Stimulated activated CD8-positive, alpha-beta memory T cell treated with anti-CD3 and anti-CD28 coated beads, Interleukin-7, amount 100 ng/mL, for 4 hours (primary cell): Measurements from ENCODE around the gene CSPG4.
"Not testable (repeated sequence)": the region's sequence is repeated elsewhere in the genome, so short reads cannot be mapped to it uniquely, and the experiment has no call there.

Experiments
- DNase-seq, 2 donors: peaks; one replicate each; pipeline ENCODE4 v3.0.0-alpha.2; 2020; ENCODE audit warnings: low read depth in 2 of 2

Gene CSPG4

GRCh38 chr15:75688278-75688557, 24.4 kb downstream of the CSPG4 start:
- no peak for DNase-seq

GRCh38 chr15:75687486-75688277, 25.0 kb downstream of the CSPG4 start:
- DNase-seq = no peak

- DNase-seq = peak; percentile 40 to 47
These were observed 26.4 kb downstream of the CSPG4 start for GRCh38 chr15:75686212-75686642.

- DNase-seq = no peak
These were observed 27.5 kb downstream of the CSPG4 start for GRCh38 chr15:75685195-75685594.

- no peak for DNase-seq
These were observed 28.0 kb downstream of the CSPG4 start for GRCh38 chr15:75684648-75685047.

GRCh38 chr15:75683646-75684312, 28.9 kb downstream of the CSPG4 start:
- DNase-seq = peak; percentile 18 to 41

- DNase-seq = no peak
These were observed 30.2 kb downstream of the CSPG4 start for GRCh38 chr15:75682181-75683135.

- DNase-seq = no peak
These were observed 32.5 kb downstream of the CSPG4 start for GRCh38 chr15:75680007-75680789.

- DNase-seq = not testable (repeated sequence)
These were observed 34.3 kb downstream of the CSPG4 start for GRCh38 chr15:75678324-75678690.

GRCh38 chr15:75677465-75678323, 35.0 kb downstream of the CSPG4 start:
- DNase-seq = no peak

- DNase-seq = no peak
These were observed 35.8 kb downstream of the CSPG4 start for GRCh38 chr15:75676688-75677464.

- no peak for DNase-seq
These were observed 36.9 kb downstream of the CSPG4 start for GRCh38 chr15:75675579-75676404.

- no peak for DNase-seq
These were observed 38.3 kb downstream of the CSPG4 start for GRCh38 chr15:75674366-75674765.

- DNase-seq = no peak
These were observed 39.0 kb downstream of the CSPG4 start for GRCh38 chr15:75673426-75674235.

GRCh38 chr15:75672646-75673425, 39.8 kb downstream of the CSPG4 start:
- no peak for DNase-seq

- DNase-seq = no peak
These were observed 40.7 kb downstream of the CSPG4 start for GRCh38 chr15:75671730-75672602.
